ENCODE results near the gene PLCD4. TPM values are rescaled to one million over a fixed set of nuclear protein-coding genes. Genes with fewer than 3 reads are reported as not detected.

PLCD4 gene
- polyA plus RNA-seq (2013, experiment 1 of 4), result 1.2 TPM
- 1.1 TPM for polyA plus RNA-seq (2013, experiment 2 of 4)
- 1.5 TPM for polyA plus RNA-seq (2013, experiment 3 of 4)
- 1.9 TPM for polyA plus RNA-seq (2013, experiment 4 of 4)

GRCh38 chr2:218607436-218608115 lies at the start of gene PLCD4:
Gene PLCD4, plus strand, starts transcription at chr2:218607899. Its CDS starts 7,841 bp downstream, at chr2:218615740.
- H3K36me3 ChIP-seq (ENCODE audit: control insufficient read depth, insufficient read depth, low read length), result no peaks in the 10 kb centered on the region
- H3K9me3 ChIP-seq (ENCODE audit: control insufficient read depth, low read length), result no peaks in the 10 kb centered on the region
- H3K27me3 ChIP-seq (ENCODE audit: control insufficient read depth, insufficient read depth, low read length, poor library complexity, severe bottlenecking), result no peaks in the 10 kb centered on the region
- peaks cover 11% of the 10 kb centered on the region for H3K4me1 ChIP-seq (ENCODE audit: control insufficient read depth, insufficient read depth, low read length)
- H3K27ac ChIP-seq (ENCODE audit: insufficient read depth, low read depth, low read length, poor library complexity, severe bottlenecking), result no peak within 1 kb of the TSS
- WGBS, 2 experiments, result 47 to 49% methylated on average over 8 of the region's 8 CpGs
- H3K4me3 ChIP-seq (ENCODE audit: insufficient read depth, low read depth, low read length), result no peak within 1 kb of the TSS

GRCh38 chr2:218557941-218558340 lies 49.8 kb upstream of the PLCD4 start:
- Histone ChIP-seq H3K27ac (ENCODE audit: insufficient read depth, low read depth, low read length, poor library complexity, severe bottlenecking) (no peak overlapping the region), H3K9me3 (ENCODE audit: control insufficient read depth, low read length) (no peaks in the 10 kb centered on the region), H3K36me3 (ENCODE audit: control insufficient read depth, insufficient read depth, low read length) (peaks cover 33% of the 10 kb centered on the region), H3K4me3 (ENCODE audit: insufficient read depth, low read depth, low read length) (no peak overlapping the region), H3K4me1 (ENCODE audit: control insufficient read depth, insufficient read depth, low read length) (no peaks in the 10 kb centered on the region), H3K27me3 (ENCODE audit: control insufficient read depth, insufficient read depth, low read length, poor library complexity, severe bottlenecking) (no peaks in the 10 kb centered on the region)
- WGBS, 2 experiments, result 92% methylated on average over 2 of the region's 2 CpGs; no CpG with 5 or more reads in 1 of the 2 experiments

- Histone ChIP-seq H3K36me3 (ENCODE audit: control insufficient read depth, insufficient read depth, low read length) (peaks cover 27% of the 10 kb centered on the region), H3K9me3 (ENCODE audit: control insufficient read depth, low read length) (no peaks in the 10 kb centered on the region)
- WGBS, 2 experiments, result 93 to 97% methylated on average over 3 of the region's 3 CpGs
These were observed 48.7 kb upstream of the PLCD4 start for GRCh38 chr2:218558986-218559385.

GRCh38 chr2:218564056-218564455 lies 43.6 kb upstream of the PLCD4 start:
- H3K36me3 ChIP-seq (ENCODE audit: control insufficient read depth, insufficient read depth, low read length), result peaks cover 13% of the 10 kb centered on the region
- H3K9me3 ChIP-seq (ENCODE audit: control insufficient read depth, low read length), result no peaks in the 10 kb centered on the region
- 96 to 97% methylated on average over 1 of the region's 1 CpG for WGBS, 2 experiments
- no peak overlapping the region for H3K4me3 ChIP-seq (ENCODE audit: insufficient read depth, low read depth, low read length)
- no peak overlapping the region for H3K27ac ChIP-seq (ENCODE audit: insufficient read depth, low read depth, low read length, poor library complexity, severe bottlenecking)
- peaks cover 12% of the 10 kb centered on the region for H3K4me1 ChIP-seq (ENCODE audit: control insufficient read depth, insufficient read depth, low read length)
- no peaks in the 10 kb centered on the region for H3K27me3 ChIP-seq (ENCODE audit: control insufficient read depth, insufficient read depth, low read length, poor library complexity, severe bottlenecking)

More at GRCh38 chr2:218558986-218559385, 48.7 kb upstream of the PLCD4 start:
- no peak overlapping the region for H3K4me3 ChIP-seq (ENCODE audit: insufficient read depth, low read depth, low read length)
- H3K27ac ChIP-seq (ENCODE audit: insufficient read depth, low read depth, low read length, poor library complexity, severe bottlenecking), result no peak overlapping the region
- H3K4me1 ChIP-seq (ENCODE audit: control insufficient read depth, insufficient read depth, low read length), result no peaks in the 10 kb centered on the region
- H3K27me3 ChIP-seq (ENCODE audit: control insufficient read depth, insufficient read depth, low read length, poor library complexity, severe bottlenecking), result no peaks in the 10 kb centered on the region

- H3K27ac ChIP-seq (ENCODE audit: insufficient read depth, low read depth, low read length, poor library complexity, severe bottlenecking), result no peak overlapping the region
- WGBS, 2 experiments, result 100% methylated on average over 1 of the region's 1 CpG
- no peaks in the 10 kb centered on the region for H3K9me3 ChIP-seq (ENCODE audit: control insufficient read depth, low read length)
- H3K4me3 ChIP-seq (ENCODE audit: insufficient read depth, low read depth, low read length), result no peak overlapping the region
- peaks cover 6% of the 10 kb centered on the region for H3K36me3 ChIP-seq (ENCODE audit: control insufficient read depth, insufficient read depth, low read length)
- peaks cover 18% of the 10 kb centered on the region for H3K4me1 ChIP-seq (ENCODE audit: control insufficient read depth, insufficient read depth, low read length)
- no peaks in the 10 kb centered on the region for H3K27me3 ChIP-seq (ENCODE audit: control insufficient read depth, insufficient read depth, low read length, poor library complexity, severe bottlenecking)
These were observed 41.4 kb upstream of the PLCD4 start for GRCh38 chr2:218566296-218566695.

- Histone ChIP-seq H3K4me3 (ENCODE audit: insufficient read depth, low read depth, low read length) (peak overlapping the region; percentile 93), H3K36me3 (ENCODE audit: control insufficient read depth, insufficient read depth, low read length) (no peaks in the 10 kb centered on the region), H3K27me3 (ENCODE audit: control insufficient read depth, insufficient read depth, low read length, poor library complexity, severe bottlenecking) (no peaks in the 10 kb centered on the region), H3K4me1 (ENCODE audit: control insufficient read depth, insufficient read depth, low read length) (peaks cover 18% of the 10 kb centered on the region), H3K27ac (ENCODE audit: insufficient read depth, low read depth, low read length, poor library complexity, severe bottlenecking) (peak overlapping the region; percentile 74), H3K9me3 (ENCODE audit: control insufficient read depth, low read length) (no peaks in the 10 kb centered on the region)
- WGBS, 2 experiments, result 1 to 2% methylated on average over 19 of the region's 19 CpGs
These were observed 39.9 kb upstream of the PLCD4 start for GRCh38 chr2:218567797-218568189.

GRCh38 chr2:218568190-218569037 lies 39.3 kb upstream of the PLCD4 start, which contains the start of the genes CNOT9 and USP37:
Gene CNOT9, plus strand, starts transcription at chr2:218568839. Its CDS starts 116 bp downstream, at chr2:218568955.
Gene USP37, minus strand, starts transcription at chr2:218568351. Its CDS starts 9,698 bp downstream, at chr2:218558653.
- WGBS, 2 experiments, result 0% methylated on average over 77 of the region's 77 CpGs
- Histone ChIP-seq H3K36me3 (ENCODE audit: control insufficient read depth, insufficient read depth, low read length) (no peaks in the 10 kb centered on the region), H3K9me3 (ENCODE audit: control insufficient read depth, low read length) (no peaks in the 10 kb centered on the region), H3K4me1 (ENCODE audit: control insufficient read depth, insufficient read depth, low read length) (peaks cover 18% of the 10 kb centered on the region), H3K27me3 (ENCODE audit: control insufficient read depth, insufficient read depth, low read length, poor library complexity, severe bottlenecking) (no peaks in the 10 kb centered on the region), H3K27ac (ENCODE audit: insufficient read depth, low read depth, low read length, poor library complexity, severe bottlenecking) (peak within 1 kb of the TSS; percentile 99), H3K4me3 (ENCODE audit: insufficient read depth, low read depth, low read length) (peak within 1 kb of the TSS; percentile 93)

- H3K36me3 ChIP-seq (ENCODE audit: control insufficient read depth, insufficient read depth, low read length), result peaks cover under 1% of the 10 kb centered on the region
- peak overlapping the region; percentile 99 for H3K27ac ChIP-seq (ENCODE audit: insufficient read depth, low read depth, low read length, poor library complexity, severe bottlenecking)
- WGBS, 2 experiments, result 0% methylated on average over 31 of the region's 31 CpGs
- H3K4me1 ChIP-seq (ENCODE audit: control insufficient read depth, insufficient read depth, low read length), result peaks cover 18% of the 10 kb centered on the region
- no peaks in the 10 kb centered on the region for H3K9me3 ChIP-seq (ENCODE audit: control insufficient read depth, low read length)
- peak overlapping the region; percentile 93 for H3K4me3 ChIP-seq (ENCODE audit: insufficient read depth, low read depth, low read length)
- H3K27me3 ChIP-seq (ENCODE audit: control insufficient read depth, insufficient read depth, low read length, poor library complexity, severe bottlenecking), result no peaks in the 10 kb centered on the region
These were observed 38.7 kb upstream of the PLCD4 start for GRCh38 chr2:218569038-218569431.

- peak overlapping the region; percentile 99 for H3K27ac ChIP-seq (ENCODE audit: insufficient read depth, low read depth, low read length, poor library complexity, severe bottlenecking)
- WGBS, 2 experiments, result 2 to 10% methylated on average over 9 to 10 of the region's 10 CpGs
- H3K27me3 ChIP-seq (ENCODE audit: control insufficient read depth, insufficient read depth, low read length, poor library complexity, severe bottlenecking), result no peaks in the 10 kb centered on the region
- H3K36me3 ChIP-seq (ENCODE audit: control insufficient read depth, insufficient read depth, low read length), result peaks cover 7% of the 10 kb centered on the region
- H3K9me3 ChIP-seq (ENCODE audit: control insufficient read depth, low read length), result no peaks in the 10 kb centered on the region
- peaks cover 18% of the 10 kb centered on the region for H3K4me1 ChIP-seq (ENCODE audit: control insufficient read depth, insufficient read depth, low read length)
- H3K4me3 ChIP-seq (ENCODE audit: insufficient read depth, low read depth, low read length), result peak overlapping the region; percentile 93
These were observed 37.8 kb upstream of the PLCD4 start for GRCh38 chr2:218569661-218570500.

Data from ectodermal cell (in vitro differentiated cells).